WTC11 (cell line): ENCODE measurements around the gene ALOX15. TPM values are rescaled to one million over a fixed set of nuclear protein-coding genes. Genes with fewer than 3 reads are reported as not detected.

Experiments
- ATAC-seq: fragments of 200-7000 bp; cut with Tn5 transposase; 2 replicates; pipeline ENCODE4 v1.10.0; 2021; ENCODE audit warnings: mild to moderate bottlenecking, moderate library complexity
- CTCF ChIA-PET: fragments of 300-600 bp; sonication (Branson Sonifier 250); formaldehyde crosslinking; loops from one replicate; lab custom pipeline; 2021; ENCODE audit warnings: antibody characterized with exemption; lab: Charles Lee
- POLR2A ChIA-PET: fragments of 350-600 bp; sonication (Branson Sonifier 250); formaldehyde crosslinking; loops from one replicate; lab custom pipeline; 2021; ENCODE audit warnings: antibody characterized with exemption; lab: Charles Lee
- DNase-seq: peaks from one replicate; pipeline ENCODE4 v3.0.0; 2021; ENCODE audit warnings: low spot score
- H3K27ac Mint-ChIP-seq: 2 replicates; pipeline ENCODE4 v1.8.0; 2021; ENCODE audit warnings: mixed read lengths
- H3K27me3 Mint-ChIP-seq: 2 replicates; pipeline ENCODE4 v1.8.0; 2021; ENCODE audit warnings: low read depth, mild to moderate bottlenecking, moderate library complexity, mixed read lengths
- H3K36me3 Mint-ChIP-seq: 2 replicates; pipeline ENCODE4 v1.8.0; 2021; ENCODE audit warnings: mixed read lengths
- H3K4me1 Mint-ChIP-seq: 2 replicates; pipeline ENCODE4 v1.8.0; 2022; ENCODE audit warnings: mixed read lengths
- H3K4me3 Mint-ChIP-seq: 2 replicates; pipeline ENCODE4 v1.8.0; 2021; ENCODE audit warnings: mild to moderate bottlenecking, moderate library complexity, mixed read lengths
- H3K9me3 Mint-ChIP-seq: 2 replicates; pipeline ENCODE4 v1.8.0; 2021; ENCODE audit warnings: mixed read lengths
- CBFB ChIP-seq: sonication (generic); formaldehyde crosslinking; IDR thresholded peaks from 2 replicates; pipeline ENCODE4 v1.8.1; 2022; ENCODE audit warnings: mild to moderate bottlenecking, low read depth, missing genetic modification reagents
- CDX4 ChIP-seq: fragments of 250-450 bp; sonication (Bioruptor Pico); IDR thresholded peaks from 2 replicates; pipeline ENCODE4 v1.9.0; 2021; ENCODE audit warnings: moderate library complexity, mild to moderate bottlenecking, inconsistent platforms, borderline replicate concordance
- EMX1 ChIP-seq: fragments of 250-450 bp; sonication (Bioruptor Pico); IDR thresholded peaks from 2 replicates; pipeline ENCODE4 v1.8.0; 2021; ENCODE audit warnings: mild to moderate bottlenecking
- FOXP1 ChIP-seq: sonication (generic); formaldehyde crosslinking; IDR thresholded peaks from 2 replicates; pipeline ENCODE4 v1.8.0; 2022; ENCODE audit warnings: missing genetic modification reagents, mild to moderate bottlenecking, moderate library complexity, borderline replicate concordance
- GRHL2 ChIP-seq: fragments of 250-450 bp; sonication (Bioruptor Pico); IDR thresholded peaks from 2 replicates; pipeline ENCODE4 v1.8.0; 2022; ENCODE audit warnings: mild to moderate bottlenecking, moderate library complexity; ENCODE audit not compliant: insufficient replicate concordance, severe bottlenecking
- HMGXB4 ChIP-seq: sonication (generic); formaldehyde crosslinking; IDR thresholded peaks from 2 replicates; pipeline ENCODE4 v1.8.1; 2023; ENCODE audit warnings: mild to moderate bottlenecking, moderate library complexity, missing genetic modification reagents
- JUN ChIP-seq: sonication (generic); formaldehyde crosslinking; IDR thresholded peaks from 2 replicates; pipeline ENCODE4 v1.8.0; 2023; ENCODE audit warnings: mild to moderate bottlenecking, missing genetic modification reagents
- NFE2L1 ChIP-seq: sonication (generic); formaldehyde crosslinking; IDR thresholded peaks from 2 replicates; pipeline ENCODE4 v1.8.1; 2023; ENCODE audit warnings: missing genetic modification reagents
- SP1 ChIP-seq: sonication (generic); formaldehyde crosslinking; conservative IDR thresholded peaks from 2 replicates; pipeline ENCODE4 v1.8.1; 2022; ENCODE audit warnings: missing genetic modification reagents
- TCF7 ChIP-seq: sonication (generic); formaldehyde crosslinking; IDR thresholded peaks from 2 replicates; pipeline ENCODE4 v1.8.0; 2022; ENCODE audit warnings: mild to moderate bottlenecking, low read depth, missing genetic modification reagents, moderate library complexity
- TEAD1 ChIP-seq: sonication (generic); formaldehyde crosslinking; IDR thresholded peaks from 2 replicates; pipeline ENCODE4 v1.8.0; 2022; ENCODE audit warnings: mild to moderate bottlenecking, missing genetic modification reagents
- ZNF121 ChIP-seq: sonication (generic); formaldehyde crosslinking; IDR thresholded peaks from 2 replicates; pipeline ENCODE4 v1.8.0; 2023; ENCODE audit warnings: missing genetic modification reagents
- ZNF138 ChIP-seq: sonication (generic); formaldehyde crosslinking; conservative IDR thresholded peaks from 2 replicates; pipeline ENCODE4 v1.8.1; 2022; ENCODE audit warnings: mild to moderate bottlenecking, moderate library complexity, missing genetic modification reagents
- ZNF219 ChIP-seq: sonication (generic); formaldehyde crosslinking; IDR thresholded peaks from 2 replicates; pipeline ENCODE4 v1.8.0; 2023; ENCODE audit warnings: missing genetic modification reagents, mild to moderate bottlenecking, borderline replicate concordance
- ZNF232 ChIP-seq: sonication (generic); formaldehyde crosslinking; IDR thresholded peaks from 2 replicates; pipeline ENCODE4 v1.8.0; 2022; ENCODE audit warnings: mild to moderate bottlenecking, missing genetic modification reagents
- ZNF317 ChIP-seq: sonication (generic); formaldehyde crosslinking; IDR thresholded peaks from 2 replicates; pipeline ENCODE4 v1.8.1; 2023; ENCODE audit warnings: low read depth, mild to moderate bottlenecking, moderate library complexity, missing genetic modification reagents, borderline replicate concordance
- ZNF396 ChIP-seq: fragments of 250-450 bp; sonication (Bioruptor Pico); IDR thresholded peaks from 2 replicates; pipeline ENCODE4 v1.8.0; 2021; ENCODE audit warnings: mild to moderate bottlenecking, moderate library complexity, borderline replicate concordance
- ZSCAN18 ChIP-seq: fragments of 250-450 bp; sonication (Bioruptor Pico); IDR thresholded peaks from 2 replicates; pipeline ENCODE4 v2.1.2; 2022; ENCODE audit warnings: mild to moderate bottlenecking, moderate library complexity
- total RNA-seq: library from RNA; stranded (reverse); gene quantifications from 3 replicates; pipeline ENCODE4 v1.2.3, GENCODE V29; 2021
- TF ChIP-seq, protein P1 (sequence below): sonication (generic); formaldehyde crosslinking; IDR thresholded peaks from 2 replicates; pipeline ENCODE4 v1.8.1; 2022; ENCODE audit warnings: mild to moderate bottlenecking, moderate library complexity, missing genetic modification reagents
- TF ChIP-seq, protein P2 (sequence below): fragments of 250-450 bp; sonication (Bioruptor Pico); IDR thresholded peaks from 2 replicates; pipeline ENCODE4 v1.9.0; 2021; ENCODE audit warnings: mild to moderate bottlenecking
- TF ChIP-seq, protein P3 (sequence below): sonication (generic); formaldehyde crosslinking; IDR thresholded peaks from 2 replicates; pipeline ENCODE4 v1.8.0; 2022; ENCODE audit warnings: mild to moderate bottlenecking, missing genetic modification reagents
- TF ChIP-seq, protein P4 (sequence below): fragments of 250-450 bp; sonication (Bioruptor Pico); conservative IDR thresholded peaks from 2 replicates; pipeline ENCODE4 v1.9.0; 2021; ENCODE audit warnings: mild to moderate bottlenecking

ALOX15 gene
- total RNA-seq, 1 experiment from 2014 or later = 0.50 TPM

DNA sequence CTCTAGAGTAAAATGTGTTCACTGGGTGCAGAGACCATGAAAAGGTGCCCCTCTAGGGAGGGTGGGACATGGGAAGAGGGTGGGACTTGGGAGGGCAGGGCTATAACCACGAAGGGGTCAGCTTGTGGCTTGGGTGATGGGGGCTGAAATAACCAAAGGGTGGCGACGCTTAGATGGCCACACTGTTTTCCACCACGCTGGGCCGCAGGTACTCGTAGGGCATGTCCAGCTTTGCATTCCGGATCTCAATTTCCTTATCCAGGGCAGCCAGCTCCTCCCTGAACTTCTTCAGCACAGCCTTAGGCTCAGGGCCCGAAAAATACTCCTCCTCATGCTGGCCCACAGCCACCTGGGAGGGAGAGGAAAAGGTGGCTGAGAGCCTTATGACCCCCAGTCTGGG, 10.0 kb downstream of the ALOX15 start:
- H3K27ac Mint-ChIP-seq = no peak overlapping the region
- DNase-seq (no peak), ATAC-seq (no peak)
- TF ChIP-seq EMX1 (CRISPR knock-in tag) (no peak), GRHL2 (CRISPR knock-in tag) (no peak), ZSCAN18 (CRISPR knock-in tag) (no peak), ZNF317 (CRISPR knock-in tag) (no peak), TCF7 (CRISPR knock-in tag) (no peak)
- TF ChIP-seq, protein P1, sequence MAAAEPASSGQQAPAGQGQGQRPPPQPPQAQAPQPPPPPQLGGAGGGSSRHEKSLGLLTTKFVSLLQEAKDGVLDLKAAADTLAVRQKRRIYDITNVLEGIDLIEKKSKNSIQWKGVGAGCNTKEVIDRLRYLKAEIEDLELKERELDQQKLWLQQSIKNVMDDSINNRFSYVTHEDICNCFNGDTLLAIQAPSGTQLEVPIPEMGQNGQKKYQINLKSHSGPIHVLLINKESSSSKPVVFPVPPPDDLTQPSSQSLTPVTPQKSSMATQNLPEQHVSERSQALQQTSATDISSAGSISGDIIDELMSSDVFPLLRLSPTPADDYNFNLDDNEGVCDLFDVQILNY = no peak
- peaks cover 16% of the 10 kb centered on the region for H3K27me3 Mint-ChIP-seq
- POLR2A ChIA-PET = no interaction called here
- H3K36me3 Mint-ChIP-seq = no peaks in the 10 kb centered on the region
- CTCF ChIA-PET = interaction anchor here (0.6 to 1.6 kb wide), 6 partner anchors 10 to 65 kb away, joined by 3 to 4 read pairs (median 4); partner anchors contain the start of gene ALOX15
- peaks cover 30% of the 10 kb centered on the region for H3K4me1 Mint-ChIP-seq
- H3K9me3 Mint-ChIP-seq = peaks cover 7% of the 10 kb centered on the region
- H3K4me3 Mint-ChIP-seq = no peak overlapping the region

DNA sequence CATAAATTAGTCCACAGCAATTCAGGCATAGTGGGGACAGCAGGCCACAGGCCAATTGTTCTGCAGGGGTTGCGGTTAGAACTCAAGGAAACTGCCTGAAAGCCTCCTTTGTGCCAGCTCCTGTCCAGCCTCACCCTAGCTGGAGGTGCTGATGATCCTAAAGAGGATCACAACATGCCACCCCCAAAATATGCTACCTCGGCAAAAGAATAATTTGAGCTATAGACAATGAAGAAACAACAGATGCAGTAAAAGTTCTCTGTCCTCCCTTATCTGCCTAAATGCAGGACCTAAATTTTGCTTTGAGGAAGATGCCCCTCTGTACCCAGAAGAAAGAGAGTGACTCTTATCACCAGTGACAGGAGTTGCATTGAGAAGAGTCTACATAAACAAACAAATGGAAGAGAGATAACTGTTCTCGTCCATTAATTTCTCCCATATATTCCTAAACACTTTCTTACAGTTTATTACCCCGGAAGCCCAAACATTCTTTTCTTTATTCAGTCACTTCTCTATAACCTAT, 14.7 kb downstream of the ALOX15 start:
- TF ChIP-seq, protein P2, sequence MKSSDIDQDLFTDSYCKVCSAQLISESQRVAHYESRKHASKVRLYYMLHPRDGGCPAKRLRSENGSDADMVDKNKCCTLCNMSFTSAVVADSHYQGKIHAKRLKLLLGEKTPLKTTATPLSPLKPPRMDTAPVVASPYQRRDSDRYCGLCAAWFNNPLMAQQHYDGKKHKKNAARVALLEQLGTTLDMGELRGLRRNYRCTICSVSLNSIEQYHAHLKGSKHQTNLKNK (CRISPR knock-in tag) = no peak
- TF ChIP-seq ZNF219 (CRISPR knock-in tag) = no peak
- TF ChIP-seq HMGXB4 = no peak
- no peak for TF ChIP-seq ZNF396
- TF ChIP-seq SP1 (CRISPR knock-in tag) = no peak
- TF ChIP-seq, protein P3, sequence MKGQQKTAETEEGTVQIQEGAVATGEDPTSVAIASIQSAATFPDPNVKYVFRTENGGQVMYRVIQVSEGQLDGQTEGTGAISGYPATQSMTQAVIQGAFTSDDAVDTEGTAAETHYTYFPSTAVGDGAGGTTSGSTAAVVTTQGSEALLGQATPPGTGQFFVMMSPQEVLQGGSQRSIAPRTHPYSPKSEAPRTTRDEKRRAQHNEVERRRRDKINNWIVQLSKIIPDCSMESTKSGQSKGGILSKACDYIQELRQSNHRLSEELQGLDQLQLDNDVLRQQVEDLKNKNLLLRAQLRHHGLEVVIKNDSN (CRISPR knock-in tag) = no peak
- no peak for TF ChIP-seq ZNF138 (CRISPR knock-in tag)
- no peak for TF ChIP-seq JUN (CRISPR knock-in tag)
- ChIA-PET CTCF (interaction anchor here (0.6 to 4.3 kb wide), 16 partner anchors 10 to 282 kb away, joined by 3 to 86 read pairs (median 4); partner anchors contain the start of genes ALOX15, MYBBP1A and SMTNL2), POLR2A (no interaction called here)
- Mint-ChIP-seq H3K9me3 (no peaks in the 10 kb centered on the region), H3K27ac (no peak overlapping the region), H3K36me3 (no peaks in the 10 kb centered on the region), H3K27me3 (no peaks in the 10 kb centered on the region), H3K4me1 (peaks cover 10% of the 10 kb centered on the region), H3K4me3 (no peak overlapping the region)
- ATAC-seq = no peak
- no peak for DNase-seq

DNA sequence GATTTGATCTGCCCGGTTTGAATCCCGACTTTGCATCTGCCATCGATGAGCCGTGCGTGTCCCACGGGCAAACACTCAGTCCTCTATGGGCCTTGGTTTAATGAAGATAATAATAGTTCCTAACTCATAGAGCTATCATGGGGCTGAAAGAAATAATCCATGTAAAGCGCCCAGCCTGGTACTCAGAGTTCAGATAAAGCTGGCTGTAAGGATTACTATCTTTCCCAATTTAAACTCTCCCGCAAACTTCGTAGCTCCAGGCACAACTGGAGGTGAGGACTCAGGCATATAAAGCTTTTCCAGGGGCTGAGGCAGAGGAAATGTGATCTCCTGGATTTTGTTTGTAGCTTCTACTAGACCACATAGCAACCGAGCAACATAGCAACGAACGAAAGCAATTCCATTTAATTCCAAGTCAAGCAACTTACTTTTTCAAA, 16.3 kb downstream of the ALOX15 start:
- Mint-ChIP-seq H3K4me3 (no peak overlapping the region), H3K36me3 (no peaks in the 10 kb centered on the region), H3K4me1 (peaks cover 8% of the 10 kb centered on the region), H3K27ac (no peak overlapping the region), H3K27me3 (no peaks in the 10 kb centered on the region), H3K9me3 (no peaks in the 10 kb centered on the region)
- POLR2A ChIA-PET = interaction anchor here (1.4 kb wide), 1 partner anchor 30 kb away, joined by 3 read pairs; no protein-coding TSS in a partner anchor
- ATAC-seq = peak; percentile 38; the same call in 1 of the 2 replicates
- no peak for DNase-seq
- CTCF ChIA-PET = interaction anchor here (0.8 to 4.3 kb wide), 20 partner anchors 9 to 425 kb away, joined by 3 to 86 read pairs (median 5); partner anchors contain the start of genes CHRNE, MYBBP1A and SMTNL2
- TF ChIP-seq, protein P4, sequence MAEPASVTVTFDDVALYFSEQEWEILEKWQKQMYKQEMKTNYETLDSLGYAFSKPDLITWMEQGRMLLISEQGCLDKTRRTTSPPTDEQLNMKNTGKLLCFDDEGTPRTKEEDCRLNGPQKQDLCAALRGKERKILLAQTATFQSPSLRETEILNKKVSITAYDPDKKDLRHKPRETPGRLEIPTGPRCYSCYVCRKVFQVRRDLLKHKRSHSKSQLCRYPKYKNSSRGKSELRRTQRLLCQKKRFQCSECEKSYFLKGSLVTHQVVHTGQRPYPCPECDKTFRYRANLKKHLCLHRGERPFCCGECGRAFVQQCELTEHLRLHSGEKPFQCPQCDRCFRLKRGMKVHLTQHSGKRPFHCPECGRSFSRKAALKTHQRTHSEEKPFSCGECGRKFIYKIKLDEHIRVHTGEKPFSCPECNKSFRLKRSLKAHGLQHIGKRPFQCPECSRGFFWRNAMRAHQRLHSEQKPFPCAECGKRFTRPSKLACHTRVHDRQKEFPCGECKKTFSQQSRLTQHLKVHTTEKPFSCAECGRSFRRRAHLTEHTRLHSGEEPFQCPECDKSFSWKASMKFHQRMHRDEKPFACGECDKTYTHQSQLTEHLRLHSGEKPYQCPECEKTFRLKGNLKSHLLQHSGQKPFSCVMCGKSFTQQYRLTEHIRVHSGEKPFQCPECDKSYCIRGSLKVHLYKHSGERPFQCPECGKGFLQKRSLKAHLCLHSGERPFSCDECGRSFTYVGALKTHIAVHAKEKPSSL = no peak
- no peak for TF ChIP-seq FOXP1
- TF ChIP-seq ZNF138 (CRISPR knock-in tag) = no peak
- no peak for TF ChIP-seq NFE2L1 (CRISPR knock-in tag)
- no peak for TF ChIP-seq ZNF232
- no peak for TF ChIP-seq ZNF121 (CRISPR knock-in tag)
- TF ChIP-seq TEAD1 (CRISPR knock-in tag) = no peak
- TF ChIP-seq CDX4 (CRISPR knock-in tag) = no peak
- no peak for TF ChIP-seq ZNF317 (CRISPR knock-in tag)
- TF ChIP-seq CBFB (CRISPR knock-in tag) = no peak
